Regular cardiac myocyte (primary cell): ENCODE data around the gene GPANK1. TPM values are rescaled to one million over a fixed set of nuclear protein-coding genes. Genes with fewer than 3 reads are reported as not detected.

Source experiments
- total RNA-seq: library from RNA; depleted of rRNA; stranded (reverse); fragments of >200 nt; gene quantifications from 2 replicates; pipeline ENCODE4 v1.2.3, GENCODE V29; 2014

GPANK1 gene
- 14.1 and 22.2 TPM in 2 replicates for total RNA-seq

GRCh38 chr6:31664790-31665500 is at the start of gene GPANK1:
Gene GPANK1, minus strand, starts transcription at chr6:31664997. Its CDS starts 519 bp downstream, at chr6:31664478.

DNA sequence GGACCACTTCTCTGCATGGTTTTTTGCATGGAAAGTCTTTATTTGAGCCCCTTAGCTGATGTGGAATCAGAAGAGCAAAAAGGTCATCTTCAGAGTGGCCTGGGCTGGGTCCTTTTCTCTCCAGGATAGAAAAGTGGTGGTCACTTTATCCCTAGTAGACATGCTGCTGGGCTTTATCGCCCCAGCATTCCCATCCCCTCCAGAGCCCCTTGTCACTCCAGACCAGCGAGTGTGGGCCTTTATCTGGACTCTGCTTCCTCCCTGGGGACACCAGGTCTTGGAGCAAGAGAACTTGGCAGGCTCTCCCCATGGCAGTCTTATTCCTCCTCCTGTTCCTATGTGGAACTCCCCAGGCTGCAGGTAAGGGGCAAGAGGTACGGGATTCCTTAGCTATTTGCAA is 41.8 kb upstream of the GPANK1 start, which contains the start of gene LY6G6F:
Gene LY6G6F (plus strand): TSS at position 268 of the 400 bp plus-strand sequence. CDS start 41 bp downstream, at position 309.

GRCh38 chr6:31702819-31703716 is 38.3 kb upstream of the GPANK1 start, which contains the start of gene ABHD16A:
Gene ABHD16A, minus strand, starts transcription at chr6:31703324. Its CDS starts 43 bp downstream, at chr6:31703281.

GRCh38 chr6:31680226-31681134 is 15.7 kb upstream of the GPANK1 start, which contains the start of gene LY6G5C:
Gene LY6G5C, minus strand, starts transcription at chr6:31681067. Its CDS starts 694 bp downstream, at chr6:31680373.

DNA sequence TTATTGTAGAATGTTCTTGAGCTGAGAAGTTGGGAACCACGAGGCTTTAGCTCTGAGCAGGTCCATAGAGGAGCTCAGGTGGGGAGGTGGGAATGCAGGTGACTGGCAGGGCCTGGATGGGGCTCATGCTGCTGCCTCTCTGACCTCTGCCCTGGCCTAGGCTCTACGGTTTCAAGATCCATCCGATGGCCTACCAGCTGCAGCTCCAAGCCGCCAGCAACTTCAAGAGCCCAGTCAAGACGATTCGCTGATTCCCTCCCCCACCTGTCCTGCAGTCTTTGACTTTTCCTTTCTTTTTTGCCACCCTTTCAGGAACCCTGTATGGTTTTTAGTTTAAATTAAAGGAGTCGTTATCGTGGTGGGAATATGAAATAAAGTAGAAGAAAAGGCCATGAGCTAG is 4.9 kb upstream of the GPANK1 start, which contains the start of gene LY6G5B:
Gene LY6G5B (plus strand): TSS at position 301 of the 400 bp plus-strand sequence. CDS start 975 bp downstream, outside the sequence.

DNA sequence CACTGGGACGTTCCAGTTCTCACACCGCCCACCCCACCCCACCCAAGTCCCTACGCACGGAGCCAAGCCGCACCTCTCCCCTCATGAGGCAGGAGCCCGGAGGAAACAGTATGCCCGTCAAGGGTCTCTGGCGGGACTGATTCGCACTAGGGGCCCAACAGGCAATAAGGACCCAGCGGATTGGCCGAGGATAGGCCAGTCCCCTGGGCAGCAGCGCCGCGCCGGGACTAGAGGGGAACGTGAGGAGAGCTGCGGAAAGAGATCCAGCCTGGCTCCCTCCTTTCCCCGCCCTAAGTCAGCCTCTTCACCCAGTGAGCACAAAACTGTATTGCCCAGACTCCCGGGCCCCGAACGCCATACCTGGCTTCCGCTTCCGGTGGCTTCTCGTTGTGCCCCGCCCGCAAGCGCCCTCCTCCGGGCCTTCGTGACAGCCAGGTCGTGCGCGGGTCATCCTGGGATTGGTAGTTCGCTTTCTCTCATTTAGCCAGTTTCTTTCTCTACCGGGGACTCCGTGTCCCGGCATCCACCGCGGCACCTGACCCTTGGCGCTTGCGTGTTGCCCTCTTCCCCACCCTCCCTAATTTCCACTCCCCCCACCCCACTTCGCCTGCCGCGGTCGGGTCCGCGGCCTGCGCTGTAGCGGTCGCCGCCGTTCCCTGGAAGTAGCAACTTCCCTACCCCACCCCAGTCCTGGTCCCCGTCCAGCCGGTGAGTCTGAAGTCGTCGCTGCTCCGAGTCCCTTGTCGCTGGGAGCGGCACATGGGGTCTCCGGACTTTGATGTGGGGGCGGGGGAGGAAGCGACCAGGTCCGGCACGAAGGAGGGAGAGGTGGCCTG is 922 bp upstream of the GPANK1 start, which contains the start of gene CSNK2B:
Gene CSNK2B (plus strand): TSS at position 580 of the 836 bp plus-strand sequence. CDS start 752 bp downstream, outside the sequence.

GRCh38 chr6:31660381-31661261 is 4.2 kb downstream of the GPANK1 start, which contains the start of gene C6orf47:
Gene C6orf47, minus strand, starts transcription at chr6:31660778. Its CDS starts 831 bp downstream, at chr6:31659947.

DNA sequence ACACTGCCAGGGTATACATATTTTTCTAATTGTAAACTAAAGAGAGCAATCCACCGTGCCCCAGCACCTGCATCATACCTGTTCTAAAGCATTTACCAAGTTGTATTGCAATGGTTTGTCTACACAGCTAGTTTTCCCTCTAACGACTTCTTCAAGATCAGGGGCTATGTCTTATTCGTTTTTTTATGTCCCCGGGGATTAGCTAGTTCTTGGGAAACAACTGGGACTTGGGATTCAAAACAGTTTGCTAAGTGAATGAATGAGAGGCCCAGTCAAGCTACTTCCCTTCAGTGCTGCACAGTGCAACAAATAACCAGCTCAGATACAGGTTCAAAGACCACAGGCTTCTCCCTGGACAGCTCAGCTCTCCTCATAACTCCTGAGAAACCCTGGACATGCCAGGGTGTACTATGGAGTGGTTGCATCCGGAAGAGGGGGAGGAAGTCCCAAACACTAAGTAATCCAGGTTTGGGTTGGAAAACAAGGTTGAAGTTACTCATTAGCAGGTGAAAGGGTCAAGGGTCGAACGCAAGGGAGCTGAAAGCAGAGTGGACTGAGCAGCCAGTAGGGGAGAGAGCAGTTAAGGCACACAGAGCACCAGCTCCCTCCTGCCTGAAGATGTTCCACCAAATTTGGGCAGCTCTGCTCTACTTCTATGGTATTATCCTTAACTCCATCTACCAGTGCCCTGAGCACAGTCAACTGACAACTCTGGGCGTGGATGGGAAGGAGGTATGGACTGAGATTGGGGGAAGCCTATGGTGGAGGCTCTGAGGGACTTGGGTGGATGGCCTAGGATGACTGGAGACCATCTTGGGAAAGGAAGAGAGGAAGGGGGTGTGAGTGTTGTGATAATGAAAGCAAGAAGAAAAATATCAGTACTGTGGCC is 9.2 kb downstream of the GPANK1 start, which contains the start of gene APOM:
Gene APOM (plus strand): TSS at position 546 of the 889 bp plus-strand sequence. CDS start 73 bp downstream, at position 619.

DNA sequence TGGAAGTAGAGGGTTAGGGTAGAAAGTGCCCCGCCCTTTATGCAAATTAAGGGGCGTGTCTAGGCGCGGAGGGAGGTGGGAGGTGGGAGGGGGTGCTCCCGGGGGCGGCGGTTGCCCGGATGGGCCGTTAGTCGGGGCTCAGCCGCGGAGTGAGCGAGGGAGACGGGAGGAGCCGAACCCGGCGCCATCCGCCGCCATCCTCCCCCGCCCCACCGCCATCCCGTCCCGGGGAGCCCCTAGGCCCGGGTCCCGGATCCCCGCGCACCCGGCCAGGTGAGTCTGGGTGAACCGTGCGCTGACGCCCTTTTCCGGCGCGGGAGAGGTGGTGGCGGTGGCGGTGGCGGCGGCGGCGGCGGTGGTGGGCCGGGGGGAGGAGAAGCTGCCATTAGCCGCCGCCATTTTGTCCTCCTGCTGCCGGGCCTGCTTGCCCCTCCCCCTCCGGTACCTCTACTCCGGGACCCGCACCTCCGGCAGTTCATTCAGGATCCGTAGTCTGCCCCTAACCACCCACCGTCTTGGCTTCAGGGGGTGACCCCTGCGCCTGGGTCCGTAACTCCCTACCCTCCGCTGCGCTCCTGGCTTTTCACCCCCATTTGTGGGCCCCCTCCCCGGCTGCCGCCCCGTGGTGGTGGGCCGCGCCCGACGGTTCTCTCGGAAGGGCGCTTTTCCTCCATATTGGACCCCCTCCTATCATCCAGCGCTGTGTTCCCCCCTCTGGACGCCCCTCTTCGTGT is 44.0 kb downstream of the GPANK1 start, which contains the start of gene PRRC2A:
Gene PRRC2A (plus strand): TSS at position 130 of the 734 bp plus-strand sequence. CDS start 2,075 bp downstream, outside the sequence.

DNA sequence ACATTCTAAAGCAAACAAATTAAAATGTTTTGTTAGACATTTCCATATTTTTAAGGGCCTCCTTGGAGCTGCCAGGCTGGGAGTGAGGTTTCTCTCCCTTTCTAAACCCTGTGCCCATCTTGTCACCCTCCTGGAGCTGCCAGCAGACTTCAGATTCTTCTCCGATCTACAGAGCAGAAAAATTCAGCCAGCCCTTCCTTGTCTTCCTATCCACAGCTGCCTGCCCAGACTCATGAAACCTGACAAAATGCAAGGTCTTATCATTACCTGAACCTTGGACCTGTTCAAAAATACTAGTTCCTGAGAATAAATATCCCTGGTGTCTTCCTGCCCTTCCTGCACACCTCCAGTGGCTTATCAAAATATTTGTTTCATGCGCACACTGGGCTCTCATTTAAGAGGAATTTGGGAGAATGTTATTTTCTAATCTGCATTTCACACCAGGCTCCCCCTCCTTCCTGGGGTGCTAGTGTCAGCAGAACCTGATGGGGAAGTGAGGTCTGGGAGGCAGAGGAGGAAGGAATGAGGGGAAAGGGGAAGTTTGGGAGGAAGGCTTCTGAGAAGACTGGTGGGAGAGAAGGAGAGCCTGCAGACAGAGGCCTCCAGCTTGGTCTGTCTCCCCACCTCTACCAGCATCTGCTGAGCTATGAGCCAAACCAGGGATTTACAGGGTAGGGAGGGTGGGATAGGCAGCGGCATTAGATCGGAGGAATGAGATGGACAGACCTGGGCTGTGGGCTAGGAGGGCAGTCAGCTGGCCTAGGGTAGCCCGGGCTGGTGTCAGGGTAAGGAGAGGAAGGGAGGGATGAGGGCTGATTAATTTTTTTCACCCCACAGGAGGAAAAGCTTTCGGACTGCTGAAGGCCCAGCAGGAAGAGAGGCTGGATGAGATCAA is 49.9 kb downstream of the GPANK1 start, which contains the start of gene AIF1:
Gene AIF1 (plus strand): TSS at position 551 of the 895 bp plus-strand sequence. CDS start 96 bp downstream, at position 647.

Other genes starting within 250 kb of the GPANK1 start
- 9.0 and 20.7 TPM in 2 replicates for gene MICB, start 166.9 kb downstream of the GPANK1 start, total RNA-seq
- gene MCCD1, start 136.0 kb downstream of the GPANK1 start, total RNA-seq, result not detected in 2 replicates
- 156 and 555 TPM in 2 replicates for gene DDX39B, start 123.0 kb downstream of the GPANK1 start, total RNA-seq
- 1.2 and 5.1 TPM in 2 replicates for gene ATP6V1G2, start 118.4 kb downstream of the GPANK1 start, total RNA-seq
- 19.7 and 32.7 TPM in 2 replicates for gene NFKBIL1, start 117.4 kb downstream of the GPANK1 start, total RNA-seq
- not detected in 2 replicates for gene LTA, start 92.7 kb downstream of the GPANK1 start, total RNA-seq
- gene TNF, start 89.4 kb downstream of the GPANK1 start, total RNA-seq, result not detected in 2 replicates
- 0.28 TPM in 1 of 2 replicates, not detected in the other for gene LTB, start 82.6 kb downstream of the GPANK1 start, total RNA-seq
- gene LST1, start 78.7 kb downstream of the GPANK1 start, total RNA-seq, result not detected in 2 replicates
- not detected in 2 replicates for gene NCR3, start 72.0 kb downstream of the GPANK1 start, total RNA-seq
- gene AIF1, start 49.8 kb downstream of the GPANK1 start, total RNA-seq, result not detected in 2 replicates
- gene PRRC2A, start 44.3 kb downstream of the GPANK1 start, total RNA-seq, result 19.7 and 31.1 TPM in 2 replicates
- 90.5 and 111 TPM in 2 replicates for gene BAG6, start 12.3 kb downstream of the GPANK1 start, total RNA-seq
- 0.28 and 1.2 TPM in 2 replicates for gene APOM, start 9.1 kb downstream of the GPANK1 start, total RNA-seq
- 21.9 and 23.4 TPM in 2 replicates for gene C6orf47, start 4.2 kb downstream of the GPANK1 start, total RNA-seq
- gene CSNK2B, start 1.1 kb upstream of the GPANK1 start, total RNA-seq, result 93.0 and 140 TPM in 2 replicates
- gene LY6G5B, start 5.0 kb upstream of the GPANK1 start, total RNA-seq, result 2.0 and 2.3 TPM in 2 replicates
- gene LY6G5C, start 16.1 kb upstream of the GPANK1 start, total RNA-seq, result 0.38 and 1.7 TPM in 2 replicates
- 47.1 and 56.7 TPM in 2 replicates for gene ABHD16A, start 38.3 kb upstream of the GPANK1 start, total RNA-seq
- not detected in 2 replicates for gene LY6G6F, start 41.9 kb upstream of the GPANK1 start, total RNA-seq
- gene LY6G6D, start 50.4 kb upstream of the GPANK1 start, total RNA-seq, result not detected in 2 replicates
- under 0.01 TPM in 1 of 2 replicates, not detected in the other for gene LY6G6C, start 56.7 kb upstream of the GPANK1 start, total RNA-seq
- 0.28 TPM in 1 of 2 replicates, not detected in the other for gene MPIG6B, start 58.4 kb upstream of the GPANK1 start, total RNA-seq
- 58.1 and 70.5 TPM in 2 replicates for gene DDAH2, start 64.3 kb upstream of the GPANK1 start, total RNA-seq
- 711 and 1,283 TPM in 2 replicates for gene CLIC1, start 71.5 kb upstream of the GPANK1 start, total RNA-seq
- gene MSH5, start 75.0 kb upstream of the GPANK1 start, total RNA-seq, result 4.4 and 5.4 TPM in 2 replicates
- 0.19 and 0.85 TPM in 2 replicates for gene SAPCD1, start 97.7 kb upstream of the GPANK1 start, total RNA-seq
- gene VWA7, start 112.3 kb upstream of the GPANK1 start, total RNA-seq, result under 0.01 TPM in 1 of 2 replicates, not detected in the other
- 32.4 and 91.3 TPM in 2 replicates for gene VARS1, start 130.8 kb upstream of the GPANK1 start, total RNA-seq
- gene LSM2, start 142.0 kb upstream of the GPANK1 start, total RNA-seq, result 18.0 and 46.2 TPM in 2 replicates
- gene HSPA1L, start 150.3 kb upstream of the GPANK1 start, total RNA-seq, result 1.3 and 2.8 TPM in 2 replicates
- gene HSPA1A, start 150.5 kb upstream of the GPANK1 start, total RNA-seq, result 87.9 and 192 TPM in 2 replicates
- gene HSPA1B, start 162.7 kb upstream of the GPANK1 start, total RNA-seq, result 119 and 235 TPM in 2 replicates
- gene NEU1, start 197.8 kb upstream of the GPANK1 start, total RNA-seq, result 51.4 and 93.9 TPM in 2 replicates
- not detected in 2 replicates for gene SLC44A4, start 214.0 kb upstream of the GPANK1 start, total RNA-seq
- 50.2 and 55.2 TPM in 2 replicates for gene EHMT2, start 232.7 kb upstream of the GPANK1 start, total RNA-seq
- gene ZBTB12, start 237.1 kb upstream of the GPANK1 start, total RNA-seq, result 4.2 and 4.6 TPM in 2 replicates